ENCODE data around the gene GTF3C1.

DNA sequence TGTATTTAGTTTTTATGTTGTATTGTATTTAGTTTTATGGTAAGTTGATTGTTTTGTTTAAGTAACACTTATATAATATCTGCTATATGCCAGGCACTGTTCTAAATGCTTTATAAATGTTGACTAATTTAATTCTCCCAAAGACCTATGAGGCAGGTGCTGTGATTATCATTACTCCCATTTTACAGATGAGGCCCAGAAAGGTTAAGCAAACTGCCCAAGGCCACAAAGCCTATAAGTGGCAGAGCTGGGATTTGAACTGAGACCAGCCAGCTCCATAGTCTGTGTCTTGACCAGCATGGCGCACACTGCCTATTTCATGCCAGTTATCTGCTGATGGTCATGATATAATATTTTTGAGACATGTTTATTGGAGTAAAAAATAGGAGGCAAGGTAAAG, 123.8 kb downstream of the GTF3C1 start:
- TF ChIP-seq, protein P1, sequence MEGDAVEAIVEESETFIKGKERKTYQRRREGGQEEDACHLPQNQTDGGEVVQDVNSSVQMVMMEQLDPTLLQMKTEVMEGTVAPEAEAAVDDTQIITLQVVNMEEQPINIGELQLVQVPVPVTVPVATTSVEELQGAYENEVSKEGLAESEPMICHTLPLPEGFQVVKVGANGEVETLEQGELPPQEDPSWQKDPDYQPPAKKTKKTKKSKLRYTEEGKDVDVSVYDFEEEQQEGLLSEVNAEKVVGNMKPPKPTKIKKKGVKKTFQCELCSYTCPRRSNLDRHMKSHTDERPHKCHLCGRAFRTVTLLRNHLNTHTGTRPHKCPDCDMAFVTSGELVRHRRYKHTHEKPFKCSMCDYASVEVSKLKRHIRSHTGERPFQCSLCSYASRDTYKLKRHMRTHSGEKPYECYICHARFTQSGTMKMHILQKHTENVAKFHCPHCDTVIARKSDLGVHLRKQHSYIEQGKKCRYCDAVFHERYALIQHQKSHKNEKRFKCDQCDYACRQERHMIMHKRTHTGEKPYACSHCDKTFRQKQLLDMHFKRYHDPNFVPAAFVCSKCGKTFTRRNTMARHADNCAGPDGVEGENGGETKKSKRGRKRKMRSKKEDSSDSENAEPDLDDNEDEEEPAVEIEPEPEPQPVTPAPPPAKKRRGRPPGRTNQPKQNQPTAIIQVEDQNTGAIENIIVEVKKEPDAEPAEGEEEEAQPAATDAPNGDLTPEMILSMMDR (IDR thresholded peaks at IDR 0.05) = no peak
- no peak for TF ChIP-seq ZFX (IDR thresholded peaks at IDR 0.05; ENCODE audit: borderline replicate concordance)

All from 22Rv1 (cell line).